HUDEP-2 (cell line): ENCODE results near the gene C1orf52.

ENCODE experiments used
- DNase-seq, 76 experiments: peaks; one replicate each; lab custom pipeline; 2025; ENCODE audit not compliant: unreplicated experiment in 76 of 76; lab: John Stamatoyannopoulos, UW

Gene C1orf52

DNA sequence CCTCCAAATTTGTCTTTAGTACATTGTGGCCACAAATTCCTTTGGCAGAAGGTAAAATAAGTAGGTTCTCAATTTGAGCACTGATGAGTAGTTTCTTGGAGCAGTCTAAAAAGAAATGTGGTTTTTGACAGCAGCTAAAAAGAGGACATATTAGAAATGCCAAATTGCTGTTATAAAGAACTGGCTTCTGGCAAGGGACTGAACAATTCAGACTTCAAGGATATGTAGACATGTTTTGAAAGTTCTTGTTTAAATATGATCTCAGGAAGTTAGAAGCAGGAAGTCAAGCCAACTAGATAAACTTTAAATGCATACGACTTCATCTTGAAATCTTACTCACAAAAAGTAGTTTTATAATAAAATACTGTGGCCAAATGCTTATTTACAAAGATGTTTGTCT lies 18.8 kb downstream of the C1orf52 start:
- DNase-seq: no peak

GRCh38 chr1:85240174-85240601 lies 19.3 kb downstream of the C1orf52 start:
- DNase-seq: peak in 22 of 76 experiments; percentile 1 to 36 (median 13)

- DNase-seq: no peak
Measured at GRCh38 chr1:85237613-85238012, 21.8 kb downstream of the C1orf52 start.

DNA sequence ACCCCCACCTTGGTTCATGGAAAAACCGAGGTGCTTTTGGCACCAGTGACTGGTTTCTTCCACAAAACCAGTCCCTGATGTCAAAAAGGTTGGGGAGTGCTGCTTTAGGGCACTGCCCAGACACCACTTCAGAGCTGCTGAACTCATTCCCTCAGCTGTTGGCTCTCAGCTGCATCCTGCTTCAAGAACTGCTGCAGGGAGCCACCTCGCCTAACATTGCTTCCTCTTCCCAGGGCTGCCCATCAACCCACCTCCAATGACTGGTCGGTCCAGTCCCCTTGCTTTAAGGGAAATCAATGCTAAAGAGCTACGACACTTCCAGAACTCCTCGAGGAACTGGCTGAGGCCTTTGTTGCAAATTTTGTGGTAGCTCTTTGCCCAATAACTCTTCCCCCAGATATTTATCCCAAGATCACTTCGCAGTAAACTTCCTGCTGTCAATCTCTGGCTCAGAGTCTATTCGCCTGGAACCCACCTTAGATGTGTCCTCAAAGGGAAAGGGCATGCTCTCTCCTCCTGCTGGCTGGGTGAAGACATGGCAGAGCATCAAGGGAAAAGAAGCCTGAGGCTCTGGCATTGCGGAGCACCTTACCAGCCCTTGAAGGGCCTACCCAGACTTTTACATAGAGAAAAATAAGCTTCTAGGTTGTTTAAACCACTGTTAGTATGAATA lies 29.0 kb downstream of the C1orf52 start:
- DNase-seq: peak in 4 of 76 experiments; percentile 3 to 11 (median 7)

GRCh38 chr1:85229574-85230097 lies 29.8 kb downstream of the C1orf52 start:
- no peak for DNase-seq

- DNase-seq: no peak
Measured at GRCh38 chr1:85228972-85229371, 30.5 kb downstream of the C1orf52 start.

- no peak for DNase-seq
Measured at GRCh38 chr1:85225624-85226380, 33.7 kb downstream of the C1orf52 start.

- peak in 65 of 76 experiments; percentile 3 to 75 (median 39) for DNase-seq
Measured at GRCh38 chr1:85224734-85225623, 34.5 kb downstream of the C1orf52 start.

GRCh38 chr1:85224295-85224694 lies 35.2 kb downstream of the C1orf52 start:
- DNase-seq: no peak

DNA sequence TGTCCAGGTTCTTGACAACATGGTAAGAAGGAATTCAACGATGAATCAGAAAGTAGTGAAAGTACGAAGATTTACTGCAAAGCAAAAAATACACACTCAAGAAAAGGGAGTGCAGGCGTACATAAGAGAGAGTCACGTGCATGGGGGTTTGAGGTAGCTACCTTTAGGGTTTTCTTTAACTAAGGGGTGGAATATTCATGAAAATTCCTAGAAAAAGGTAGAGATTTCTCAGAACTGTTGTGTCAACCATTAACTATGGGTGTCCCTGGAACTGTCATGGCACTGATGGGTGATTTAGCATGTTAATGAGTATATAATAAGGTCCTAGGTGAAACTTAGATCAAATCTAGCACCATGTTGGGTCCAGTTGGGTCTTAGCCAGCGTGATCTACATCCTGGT lies 36.1 kb downstream of the C1orf52 start:
- no peak for DNase-seq

DNA sequence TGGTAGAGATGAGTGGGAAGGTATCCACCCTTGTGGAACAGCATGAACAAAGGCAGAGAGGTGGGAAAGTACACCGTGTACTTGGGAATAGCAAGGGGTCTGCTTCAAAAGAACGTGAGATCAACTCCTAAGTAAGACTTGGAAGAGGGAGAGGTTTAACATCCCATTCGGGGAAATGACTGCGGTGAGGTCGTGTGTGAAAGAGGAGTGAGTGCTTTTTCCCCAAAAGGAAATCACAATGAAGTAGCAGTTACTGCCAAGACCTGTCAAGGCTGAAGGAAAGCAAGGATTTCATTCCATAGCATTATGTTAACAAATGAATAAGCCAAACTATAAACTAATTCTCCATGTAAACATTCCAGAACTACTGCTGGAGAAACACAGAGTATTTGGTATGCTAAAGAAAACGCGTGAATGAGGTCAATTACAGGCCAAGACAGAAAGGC lies 38.7 kb downstream of the C1orf52 start:
- DNase-seq: no peak

GRCh38 chr1:85219853-85220610 lies 39.4 kb downstream of the C1orf52 start:
- no peak for DNase-seq

- no peak for DNase-seq
Measured at GRCh38 chr1:85216697-85217096, 42.8 kb downstream of the C1orf52 start.

- DNase-seq: no peak
Measured at GRCh38 chr1:85214654-85215053, 44.8 kb downstream of the C1orf52 start.

GRCh38 chr1:85208488-85208887 lies 51.0 kb downstream of the C1orf52 start:
- no peak for DNase-seq

- no peak for DNase-seq
Measured at GRCh38 chr1:85203573-85204171, 55.8 kb downstream of the C1orf52 start.

- no peak for DNase-seq
Measured at GRCh38 chr1:85202864-85203255, 56.6 kb downstream of the C1orf52 start.

DNA sequence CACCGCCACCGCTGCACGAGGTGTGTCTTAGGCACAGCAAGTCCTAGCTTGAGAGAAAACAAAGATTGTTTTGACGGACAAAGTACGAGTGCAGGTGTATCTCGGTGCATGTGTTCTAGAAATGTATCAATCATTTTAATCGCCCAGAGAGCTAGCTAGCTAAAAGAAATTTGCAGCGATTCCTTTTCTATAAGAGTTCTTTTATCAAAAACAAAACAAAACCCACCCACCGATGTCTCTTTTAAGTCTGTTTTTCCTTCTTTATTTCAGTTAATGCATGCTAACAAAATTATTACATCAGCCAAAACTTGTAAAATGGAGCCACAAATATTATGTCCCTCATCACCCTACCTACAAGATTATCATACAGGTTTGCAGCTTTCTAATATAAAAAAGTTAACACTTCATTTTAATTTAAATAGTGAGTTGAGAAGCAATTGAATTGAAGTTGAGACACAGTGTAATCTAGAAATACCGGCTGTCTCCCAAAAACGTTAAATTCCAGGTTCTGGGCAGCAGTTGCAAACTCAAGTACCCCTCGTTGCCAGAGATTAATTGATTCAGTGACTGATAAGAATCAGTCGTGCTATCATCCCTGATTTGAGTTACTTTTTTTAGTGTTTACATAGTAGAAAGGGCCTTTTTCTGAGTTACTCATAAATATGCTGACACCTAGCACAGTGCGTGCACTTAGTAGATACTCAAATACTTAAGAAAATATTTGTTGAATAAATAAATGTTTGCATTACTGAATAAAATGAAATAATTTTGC lies 57.2 kb downstream of the C1orf52 start:
- no peak for DNase-seq
